GM12874 (cell line): ENCODE results near the gene BIK.

ENCODE experiments used
- CTCF ChIP-seq: IDR thresholded peaks from 2 replicates; pipeline ENCODE4 v1.5.1; 2011; ENCODE audit warnings: low read depth, mild to moderate bottlenecking, control low read depth, low read length, moderate library complexity; ENCODE audit not compliant: insufficient read depth

BIK gene

DNA sequence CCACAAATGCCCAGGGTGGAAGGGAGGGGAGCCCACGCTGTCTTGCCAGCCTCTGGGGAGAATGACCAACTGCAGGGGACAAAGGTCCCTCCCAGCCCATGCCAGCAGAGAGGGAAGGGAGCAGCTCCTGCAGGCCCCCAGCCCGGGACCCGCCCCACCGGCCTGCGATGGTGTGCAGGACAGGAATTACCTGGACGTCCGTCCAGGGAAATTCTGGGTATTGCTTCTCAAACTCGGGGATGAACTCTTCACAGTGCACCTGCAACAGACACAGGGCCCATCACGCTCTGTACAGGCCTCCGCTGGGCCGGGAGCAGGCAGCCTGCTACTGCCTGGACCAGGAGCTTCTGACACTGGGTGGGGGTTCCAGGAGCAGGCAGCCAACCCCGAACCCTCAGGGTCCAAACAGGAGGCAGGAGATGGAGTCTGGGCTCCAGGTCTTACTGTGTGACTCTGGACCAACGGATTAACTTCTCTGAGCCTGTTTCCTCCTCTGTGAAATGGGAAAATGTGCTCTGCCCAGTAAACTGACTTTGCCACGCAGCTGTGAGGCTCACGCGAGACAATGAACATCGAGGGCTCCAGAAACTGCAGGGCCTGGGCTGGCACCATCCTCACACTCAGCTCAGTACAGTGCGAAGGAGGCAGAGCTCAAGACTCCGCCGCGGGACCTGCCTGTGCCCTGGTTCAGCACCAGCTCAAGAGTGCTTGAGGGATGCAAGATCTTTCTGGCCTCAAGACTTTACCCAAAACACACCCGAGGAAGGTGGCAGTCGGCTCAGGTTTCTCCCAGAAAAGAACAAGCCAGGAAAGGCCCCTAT lies 59.0 kb downstream of the BIK start:
- TF ChIP-seq CTCF, result no peak

DNA sequence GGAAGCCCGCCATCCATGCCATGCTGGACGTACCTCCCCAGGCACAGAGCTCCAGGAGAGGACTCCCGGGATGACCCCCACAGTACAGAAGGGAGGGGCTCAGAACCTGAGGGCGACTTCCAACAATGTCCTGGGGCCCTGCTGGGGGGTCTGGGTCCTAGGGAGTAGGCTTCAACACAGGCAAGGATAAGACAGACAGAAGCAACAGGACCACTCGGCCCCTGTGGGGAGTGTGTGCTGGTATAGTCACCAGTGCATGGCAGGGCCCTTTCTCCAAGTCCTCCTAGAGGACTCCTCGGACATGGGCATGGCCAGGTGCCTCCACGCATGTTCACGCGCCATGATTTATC lies 59.6 kb downstream of the BIK start:
- no peak for TF ChIP-seq CTCF

- no peak for TF ChIP-seq CTCF
Observed at GRCh38 chr22:43171019-43171491, 60.5 kb downstream of the BIK start.

- TF ChIP-seq CTCF, result no peak
Observed at GRCh38 chr22:43171607-43172006, 61.1 kb downstream of the BIK start.

DNA sequence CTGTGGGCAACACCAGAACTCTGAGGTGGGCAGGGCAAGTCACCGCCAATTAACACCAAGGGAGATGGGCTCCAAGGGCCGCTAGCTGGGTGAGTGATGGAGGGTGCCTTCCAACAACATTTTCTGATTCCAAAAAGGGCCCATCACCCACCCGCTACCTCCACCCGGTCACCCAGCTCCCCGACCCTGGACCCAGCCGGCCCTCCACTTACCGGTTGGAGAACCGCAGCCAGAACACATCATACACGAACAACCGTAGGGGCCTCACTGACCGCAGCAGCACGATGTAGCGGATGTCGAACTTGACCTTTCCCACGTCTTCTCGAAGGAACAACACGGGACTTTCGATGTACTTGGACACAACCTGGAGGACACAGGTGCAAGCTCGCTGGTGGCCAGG lies 61.6 kb downstream of the BIK start:
- no peak for TF ChIP-seq CTCF

DNA sequence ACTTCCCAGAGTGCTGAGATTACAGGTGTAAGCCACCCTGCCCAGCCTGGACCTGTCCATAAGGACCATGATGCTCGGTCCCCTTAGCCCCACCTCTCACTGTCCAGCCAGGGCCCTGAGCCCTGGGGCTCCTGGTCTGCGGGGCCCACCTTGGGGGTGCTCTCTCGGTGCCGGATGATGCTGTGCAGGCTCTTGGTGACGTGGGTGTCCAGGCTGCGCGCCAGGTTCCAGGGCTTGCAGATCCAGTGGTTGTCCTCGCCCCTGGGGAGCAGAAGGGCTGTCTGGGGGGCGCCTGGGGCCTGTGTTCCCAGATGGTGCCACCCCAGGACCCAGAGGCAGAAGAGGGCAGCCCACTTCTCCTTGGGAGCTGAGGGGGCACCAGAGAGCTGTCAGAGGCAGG lies 63.0 kb downstream of the BIK start:
- TF ChIP-seq CTCF, result no peak

GRCh38 chr22:43173976-43174720 lies 63.6 kb downstream of the BIK start:
- TF ChIP-seq CTCF, result no peak
